A549 (cell line): ENCODE results near the gene FBXO15. TPM values are rescaled to one million over a fixed set of nuclear protein-coding genes. Genes with fewer than 3 reads are reported as not detected.

Source experiments
- ATAC-seq, 2 experiments: fragments of 200-7000 bp in 1 of 2; fragments of >200 bp in 1 of 2; cut with Nextera tagmentation in 1 of 2; cut with Tn5 transposase in 1 of 2; 3 replicates each; pipeline versions ENCODE4 v1.8.0 to v1.9.1; 2018 to 2020; ENCODE audit warnings: mild to moderate bottlenecking in 1 of 2, moderate library complexity in 1 of 2
- CTCF ChIA-PET: fragments of 300-600 bp; sonication (Branson Sonifier 250); formaldehyde crosslinking; extraction: SDS; loops from one replicate; lab custom pipeline; 2021; ENCODE audit warnings: antibody characterized with exemption, inconsistent platforms; lab: Yijun Ruan, JAX
- POLR2A ChIA-PET: fragments of 350-600 bp; formaldehyde crosslinking; extraction: SDS; loops from one replicate; lab custom pipeline; 2021; ENCODE audit warnings: antibody characterized with exemption, inconsistent platforms; lab: Yijun Ruan, JAX
- DNase-seq, 2 experiments: peaks; one replicate each; pipeline versions ENCODE4 v3.0.0 to v3.0.0-alpha.2; 2011 to 2016; ENCODE audit warnings: low read depth in 1 of 2, low spot score in 1 of 2
- FAIRE-seq: peaks from 2 replicates; lab custom pipeline; 2011; peaks lifted over from hg19 to GRCh38; lab: Jason Lieb, UNC
- H3K27ac ChIP-seq, 2 experiments: fragments of >200 bp; sonication (Bioruptor Twin); formaldehyde crosslinking; 3 replicates each; pipeline ENCODE4 v1.5.1; 2016 to 2017
- H3K4me1 ChIP-seq: fragments of >200 bp; sonication (Bioruptor Twin); formaldehyde crosslinking; 3 replicates; pipeline ENCODE4 v1.6.1; 2016
- H3K4me2 ChIP-seq: fragments of >200 bp; sonication (Bioruptor Twin); formaldehyde crosslinking; 3 replicates; pipeline ENCODE4 v1.6.1; 2016
- H3K4me3 ChIP-seq: fragments of >200 bp; sonication (Bioruptor Twin); formaldehyde crosslinking; 3 replicates; pipeline ENCODE4 v1.5.1; 2016
- H3K9me3 ChIP-seq: fragments of >200 bp; sonication (Bioruptor Twin); formaldehyde crosslinking; 3 replicates; pipeline ENCODE4 v1.6.1; 2016
- CBX2 ChIP-seq: fragments of 200-600 bp; sonication (generic); IDR thresholded peaks from 2 replicates; pipeline ENCODE4 v1.6.1; 2016; ENCODE audit warnings: low read depth, mild to moderate bottlenecking, borderline replicate concordance
- EHF ChIP-seq: fragments of 250-450 bp; sonication (Bioruptor Pico); IDR thresholded peaks from 2 replicates; pipeline ENCODE4 v1.5.0; 2020; ENCODE audit warnings: mild to moderate bottlenecking
- EP300 ChIP-seq, 2 experiments: fragments of >200 bp; sonication (Bioruptor Twin); formaldehyde crosslinking; IDR thresholded peaks; 2 replicates in 1 of 2; 3 replicates in 1 of 2; pipeline ENCODE4 v1.6.1; 2016 to 2017
- FOSB ChIP-seq: fragments of 250-450 bp; sonication (Bioruptor Pico); IDR thresholded peaks from 2 replicates; pipeline ENCODE4 v1.5.0; 2020; ENCODE audit warnings: mild to moderate bottlenecking, moderate library complexity
- FOXS1 ChIP-seq: fragments of 250-450 bp; sonication (Bioruptor Pico); IDR thresholded peaks from 2 replicates; pipeline ENCODE4 v1.5.0; 2020; ENCODE audit warnings: mild to moderate bottlenecking, moderate library complexity
- HOXB5 ChIP-seq: fragments of 250-450 bp; sonication (Bioruptor Pico); IDR thresholded peaks from 2 replicates; pipeline ENCODE4 v1.5.0; 2020; ENCODE audit warnings: mild to moderate bottlenecking, moderate library complexity
- JUN ChIP-seq, 2 experiments: fragments of >200 bp; sonication (Bioruptor Twin); formaldehyde crosslinking; IDR thresholded peaks; 2 replicates in 1 of 2; 3 replicates in 1 of 2; pipeline ENCODE4 v1.6.1; 2016 to 2017
- JUNB ChIP-seq: fragments of >200 bp; sonication (Bioruptor Twin); formaldehyde crosslinking; IDR thresholded peaks from 2 replicates; pipeline ENCODE4 v1.6.1; 2016
- PHF8 ChIP-seq: fragments of 200-600 bp; sonication (generic); IDR thresholded peaks from 2 replicates; pipeline ENCODE4 v1.6.1; 2016; ENCODE audit warnings: low read depth, mild to moderate bottlenecking, antibody characterized with exemption, moderate library complexity, borderline replicate concordance
- POLR2A ChIP-seq: IDR thresholded peaks from 2 replicates; pipeline ENCODE4 v1.6.1; 2012; ENCODE audit warnings: mild to moderate bottlenecking, low read length
- POLR2AphosphoS2 ChIP-seq: conservative IDR thresholded peaks from 2 replicates; pipeline ENCODE4 v1.6.1; 2012; ENCODE audit warnings: low read length, improper control_type of control experiment, inconsistent platforms
- RAD21 ChIP-seq, 2 experiments: fragments of >200 bp in 1 of 2; sonication (Bioruptor Twin) in 1 of 2; formaldehyde crosslinking in 1 of 2; IDR thresholded peaks in 1 of 2; conservative IDR thresholded peaks in 1 of 2; 2 replicates in 1 of 2; 3 replicates in 1 of 2; pipeline ENCODE4 v1.6.1; 2012 to 2018; ENCODE audit warnings: inconsistent platforms in 1 of 2
- RARB ChIP-seq: fragments of 250-450 bp; sonication (Bioruptor Pico); IDR thresholded peaks from 2 replicates; pipeline ENCODE4 v1.8.0; 2021; ENCODE audit warnings: mild to moderate bottlenecking, moderate library complexity
- RCOR1 ChIP-seq: fragments of 150-350 bp; IDR thresholded peaks from 2 replicates; pipeline ENCODE4 v1.6.1; 2014; ENCODE audit warnings: antibody characterized with exemption, low read length, low read depth
- RNF2 ChIP-seq: fragments of 200-600 bp; sonication (generic); IDR thresholded peaks from 2 replicates; pipeline ENCODE4 v1.6.1; 2016; ENCODE audit warnings: low read depth, mild to moderate bottlenecking, antibody characterized with exemption, moderate library complexity, borderline replicate concordance
- SMC3 ChIP-seq: fragments of >200 bp; sonication (Bioruptor Twin); formaldehyde crosslinking; IDR thresholded peaks from 3 replicates; pipeline ENCODE4 v1.6.1; 2018; ENCODE audit warnings: inconsistent platforms
- ZFP36 ChIP-seq: fragments of 450-650 bp; IDR thresholded peaks from 2 replicates; pipeline ENCODE4 v1.6.1; 2014; ENCODE audit warnings: borderline replicate concordance; ENCODE audit not compliant: partially characterized antibody
- WGBS: methylation state at CpG from one replicate; pipeline ENCODE4 v1.1.6; 2017; ENCODE audit errors: missing lambda C conversion rate; 5-methylcytosine and 5-hydroxymethylcytosine counted together
- polyA plus RNA-seq, 4 experiments: library from polyadenylated mRNA; depleted of rRNA in 3 of 4; stranded (reverse); fragments of >200 nt; fragmentation: RNase III in 1 of 4; extraction: RNeasy Plus Mini Kit Qiagen cat#74134 plus additional on column Dnase treatment in 1 of 4; gene quantifications; 2 replicates in 3 of 4; 3 replicates in 1 of 4; pipeline ENCODE4 v1.2.3, GENCODE V29; 2011 to 2017
- TF ChIP-seq, protein P1 (sequence below): fragments of 450-650 bp; IDR thresholded peaks from 2 replicates; pipeline ENCODE4 v1.6.1; 2014; ENCODE audit warnings: antibody characterized with exemption
- TF ChIP-seq, protein P2 (sequence below): fragments of >200 bp; sonication (Bioruptor Twin); formaldehyde crosslinking; IDR thresholded peaks from 2 replicates; pipeline ENCODE4 v1.6.1; 2016
- TF ChIP-seq, protein P3 (sequence below): IDR thresholded peaks from 2 replicates; pipeline ENCODE4 v1.6.1; 2012
- TF ChIP-seq, protein P4 (sequence below): IDR thresholded peaks from 2 replicates; pipeline ENCODE4 v1.6.1; 2012; ENCODE audit warnings: low read depth, borderline replicate concordance
- TF ChIP-seq, protein P5 (sequence below): fragments of 250-450 bp; sonication (Bioruptor Pico); IDR thresholded peaks from 2 replicates; pipeline ENCODE4 v1.5.0; 2021; ENCODE audit warnings: mild to moderate bottlenecking, moderate library complexity, borderline replicate concordance
- TF ChIP-seq, protein P6 (sequence below): fragments of 200-600 bp; sonication (generic); IDR thresholded peaks from 2 replicates; pipeline ENCODE4 v1.6.1; 2016; ENCODE audit warnings: antibody characterized with exemption, mild to moderate bottlenecking, moderate library complexity

The FBXO15 gene
- polyA plus RNA-seq, 2 of the 4 experiments (the other 2 are of a cell fraction): 1.3 to 2.3 TPM

GRCh38 chr18:74124642-74125041 is 23.0 kb downstream of the FBXO15 start (continued):
- TF ChIP-seq, protein P1, sequence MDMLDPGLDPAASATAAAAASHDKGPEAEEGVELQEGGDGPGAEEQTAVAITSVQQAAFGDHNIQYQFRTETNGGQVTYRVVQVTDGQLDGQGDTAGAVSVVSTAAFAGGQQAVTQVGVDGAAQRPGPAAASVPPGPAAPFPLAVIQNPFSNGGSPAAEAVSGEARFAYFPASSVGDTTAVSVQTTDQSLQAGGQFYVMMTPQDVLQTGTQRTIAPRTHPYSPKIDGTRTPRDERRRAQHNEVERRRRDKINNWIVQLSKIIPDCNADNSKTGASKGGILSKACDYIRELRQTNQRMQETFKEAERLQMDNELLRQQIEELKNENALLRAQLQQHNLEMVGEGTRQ: no peak
- no peak for TF ChIP-seq ZFP36

DNA sequence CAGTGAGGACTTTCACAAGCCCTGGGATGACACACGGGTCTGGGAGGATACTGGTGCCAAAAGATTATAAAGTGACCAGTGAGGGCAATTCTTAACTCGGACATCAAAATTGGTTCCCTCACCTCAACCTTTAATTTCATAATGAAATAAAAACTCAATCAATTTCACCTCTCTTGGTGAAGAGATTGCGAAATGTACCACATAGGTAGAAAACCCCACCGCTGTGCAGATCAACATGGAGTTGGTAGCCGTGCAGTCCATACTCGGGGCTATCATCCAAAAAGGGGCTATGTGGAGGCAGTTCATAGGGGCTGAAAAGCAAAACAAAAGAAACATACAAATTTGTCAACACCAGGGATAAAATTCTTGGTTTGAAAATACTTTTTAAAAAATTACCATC is 24.4 kb downstream of the FBXO15 start:
- TF ChIP-seq FOSB (CRISPR knock-in tag): no peak
- no peak for TF ChIP-seq POLR2A
- no peak for TF ChIP-seq JUNB
- TF ChIP-seq, protein P2, sequence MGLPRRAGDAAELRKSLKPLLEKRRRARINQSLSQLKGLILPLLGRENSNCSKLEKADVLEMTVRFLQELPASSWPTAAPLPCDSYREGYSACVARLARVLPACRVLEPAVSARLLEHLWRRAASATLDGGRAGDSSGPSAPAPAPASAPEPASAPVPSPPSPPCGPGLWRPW: no peak
- TF ChIP-seq, protein P3, sequence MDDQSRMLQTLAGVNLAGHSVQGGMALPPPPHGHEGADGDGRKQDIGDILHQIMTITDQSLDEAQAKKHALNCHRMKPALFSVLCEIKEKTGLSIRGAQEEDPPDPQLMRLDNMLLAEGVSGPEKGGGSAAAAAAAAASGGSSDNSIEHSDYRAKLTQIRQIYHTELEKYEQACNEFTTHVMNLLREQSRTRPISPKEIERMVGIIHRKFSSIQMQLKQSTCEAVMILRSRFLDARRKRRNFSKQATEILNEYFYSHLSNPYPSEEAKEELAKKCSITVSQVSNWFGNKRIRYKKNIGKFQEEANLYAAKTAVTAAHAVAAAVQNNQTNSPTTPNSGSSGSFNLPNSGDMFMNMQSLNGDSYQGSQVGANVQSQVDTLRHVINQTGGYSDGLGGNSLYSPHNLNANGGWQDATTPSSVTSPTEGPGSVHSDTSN: no peak
- no peak for TF ChIP-seq SMC3
- TF ChIP-seq RARB (CRISPR knock-in tag): no peak
- no peak for TF ChIP-seq EP300 (IDR thresholded peaks at IDR 0.05)
- no peak for TF ChIP-seq CBX2
- no peak for TF ChIP-seq PHF8
- TF ChIP-seq, protein P4, sequence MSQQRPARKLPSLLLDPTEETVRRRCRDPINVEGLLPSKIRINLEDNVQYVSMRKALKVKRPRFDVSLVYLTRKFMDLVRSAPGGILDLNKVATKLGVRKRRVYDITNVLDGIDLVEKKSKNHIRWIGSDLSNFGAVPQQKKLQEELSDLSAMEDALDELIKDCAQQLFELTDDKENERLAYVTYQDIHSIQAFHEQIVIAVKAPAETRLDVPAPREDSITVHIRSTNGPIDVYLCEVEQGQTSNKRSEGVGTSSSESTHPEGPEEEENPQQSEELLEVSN: no peak
- no peak for TF ChIP-seq POLR2AphosphoS2
- TF ChIP-seq RAD21 (conservative IDR thresholded peaks at IDR 0.05 in 1 of 2, IDR thresholded peaks at IDR 0.05 in 1 of 2): no peak
- TF ChIP-seq EHF: no peak
- TF ChIP-seq, protein P5, sequence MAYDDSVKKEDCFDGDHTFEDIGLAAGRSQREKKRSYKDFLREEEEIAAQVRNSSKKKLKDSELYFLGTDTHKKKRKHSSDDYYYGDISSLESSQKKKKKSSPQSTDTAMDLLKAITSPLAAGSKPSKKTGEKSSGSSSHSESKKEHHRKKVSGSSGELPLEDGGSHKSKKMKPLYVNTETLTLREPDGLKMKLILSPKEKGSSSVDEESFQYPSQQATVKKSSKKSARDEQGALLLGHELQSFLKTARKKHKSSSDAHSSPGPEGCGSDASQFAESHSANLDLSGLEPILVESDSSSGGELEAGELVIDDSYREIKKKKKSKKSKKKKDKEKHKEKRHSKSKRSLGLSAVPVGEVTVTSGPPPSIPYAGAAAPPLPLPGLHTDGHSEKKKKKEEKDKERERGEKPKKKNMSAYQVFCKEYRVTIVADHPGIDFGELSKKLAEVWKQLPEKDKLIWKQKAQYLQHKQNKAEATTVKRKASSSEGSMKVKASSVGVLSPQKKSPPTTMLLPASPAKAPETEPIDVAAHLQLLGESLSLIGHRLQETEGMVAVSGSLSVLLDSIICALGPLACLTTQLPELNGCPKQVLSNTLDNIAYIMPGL (CRISPR knock-in tag): no peak
- TF ChIP-seq JUN (IDR thresholded peaks at IDR 0.05): no peak
- TF ChIP-seq HOXB5 (CRISPR knock-in tag): no peak
- TF ChIP-seq, all 56 proteins: peak for 0
- no peaks in the 10 kb centered on the region for H3K9me3 ChIP-seq
- ATAC-seq (no peak), DNase-seq (no peak), FAIRE-seq (no peak)
- ChIA-PET CTCF (no interaction called here), POLR2A (no interaction called here)
- H3K4me1 ChIP-seq: no peaks in the 10 kb centered on the region
- H3K27ac ChIP-seq: no peak overlapping the region
- no peak overlapping the region for H3K4me3 ChIP-seq
- 53% methylated on average over 6 of the region's 6 CpGs for WGBS
- H3K4me2 ChIP-seq: no peak overlapping the region

DNA sequence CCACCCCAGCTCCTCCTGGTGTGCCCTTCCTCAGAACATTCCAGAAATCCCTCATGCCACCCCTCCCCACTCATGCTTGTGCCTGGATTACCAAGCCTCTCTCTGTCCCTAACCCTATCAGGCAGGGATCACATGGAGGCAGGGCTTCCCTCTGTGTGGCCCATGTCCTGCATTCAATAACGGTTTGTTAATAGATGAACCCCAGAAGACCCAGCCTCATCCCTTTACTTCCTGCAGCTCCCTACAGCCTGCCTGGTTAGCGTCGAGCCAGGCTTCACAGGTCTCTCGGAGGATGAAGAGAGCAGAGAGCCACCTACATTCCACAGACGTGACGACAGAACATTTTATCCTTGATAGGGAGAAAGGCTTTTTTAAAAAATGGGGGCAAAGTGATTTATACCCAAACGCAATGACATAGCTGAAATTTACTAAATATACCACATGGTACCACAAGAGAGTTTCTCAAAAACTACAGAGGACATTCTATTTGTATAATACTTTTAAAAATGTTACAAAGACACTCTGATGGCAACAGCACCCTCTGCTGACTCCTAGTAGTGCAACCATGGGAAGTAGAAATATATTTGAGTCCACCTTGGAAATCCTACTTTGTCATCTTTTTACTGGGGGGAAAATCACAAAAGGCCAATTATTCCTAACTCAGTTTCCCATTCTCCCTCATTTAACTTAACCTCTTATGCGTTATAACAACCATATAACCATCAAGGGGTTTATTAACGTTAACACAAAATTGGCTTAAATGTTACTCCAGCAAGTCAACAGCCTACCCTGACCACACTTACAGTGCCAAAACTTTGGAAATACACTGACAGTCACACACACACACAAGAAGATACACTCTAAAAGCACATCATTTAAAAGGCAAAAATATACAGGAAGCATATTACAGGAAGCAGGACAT is 30.7 kb downstream of the FBXO15 start:
- FAIRE-seq (no peak), DNase-seq (peak in 1 of 2 experiments; percentile 21), ATAC-seq (peak in 1 of 2 experiments; percentile 54; a peak in 1 of 6 replicates)
- H3K4me3 ChIP-seq: no peak overlapping the region
- H3K4me2 ChIP-seq: no peak overlapping the region
- no peaks in the 10 kb centered on the region for H3K9me3 ChIP-seq
- no peaks in the 10 kb centered on the region for H3K4me1 ChIP-seq
- ChIA-PET POLR2A (no interaction called here), CTCF (interaction anchor here (0.6 to 1.0 kb wide), 2 partner anchors 16 to 34 kb away, joined by 3 read pairs; no protein-coding TSS in a partner anchor)
- 44% methylated on average over 9 of the region's 9 CpGs for whole genome bisulfite sequencing
- H3K27ac ChIP-seq: no peak overlapping the region
- TF ChIP-seq ZFP36: no peak
- TF ChIP-seq SMC3: peak; percentile 23; the same call in 1 of the 3 replicates
- no peak for TF ChIP-seq RNF2
- TF ChIP-seq FOXS1 (CRISPR knock-in tag): no peak
- no peak for TF ChIP-seq RARB (CRISPR knock-in tag)
- peak; percentile 35 to 51; a peak in 4 of 5 replicates for TF ChIP-seq RAD21 (conservative IDR thresholded peaks at IDR 0.05 in 1 of 2, IDR thresholded peaks at IDR 0.05 in 1 of 2)
- TF ChIP-seq RCOR1: no peak
- TF ChIP-seq, protein P6, sequence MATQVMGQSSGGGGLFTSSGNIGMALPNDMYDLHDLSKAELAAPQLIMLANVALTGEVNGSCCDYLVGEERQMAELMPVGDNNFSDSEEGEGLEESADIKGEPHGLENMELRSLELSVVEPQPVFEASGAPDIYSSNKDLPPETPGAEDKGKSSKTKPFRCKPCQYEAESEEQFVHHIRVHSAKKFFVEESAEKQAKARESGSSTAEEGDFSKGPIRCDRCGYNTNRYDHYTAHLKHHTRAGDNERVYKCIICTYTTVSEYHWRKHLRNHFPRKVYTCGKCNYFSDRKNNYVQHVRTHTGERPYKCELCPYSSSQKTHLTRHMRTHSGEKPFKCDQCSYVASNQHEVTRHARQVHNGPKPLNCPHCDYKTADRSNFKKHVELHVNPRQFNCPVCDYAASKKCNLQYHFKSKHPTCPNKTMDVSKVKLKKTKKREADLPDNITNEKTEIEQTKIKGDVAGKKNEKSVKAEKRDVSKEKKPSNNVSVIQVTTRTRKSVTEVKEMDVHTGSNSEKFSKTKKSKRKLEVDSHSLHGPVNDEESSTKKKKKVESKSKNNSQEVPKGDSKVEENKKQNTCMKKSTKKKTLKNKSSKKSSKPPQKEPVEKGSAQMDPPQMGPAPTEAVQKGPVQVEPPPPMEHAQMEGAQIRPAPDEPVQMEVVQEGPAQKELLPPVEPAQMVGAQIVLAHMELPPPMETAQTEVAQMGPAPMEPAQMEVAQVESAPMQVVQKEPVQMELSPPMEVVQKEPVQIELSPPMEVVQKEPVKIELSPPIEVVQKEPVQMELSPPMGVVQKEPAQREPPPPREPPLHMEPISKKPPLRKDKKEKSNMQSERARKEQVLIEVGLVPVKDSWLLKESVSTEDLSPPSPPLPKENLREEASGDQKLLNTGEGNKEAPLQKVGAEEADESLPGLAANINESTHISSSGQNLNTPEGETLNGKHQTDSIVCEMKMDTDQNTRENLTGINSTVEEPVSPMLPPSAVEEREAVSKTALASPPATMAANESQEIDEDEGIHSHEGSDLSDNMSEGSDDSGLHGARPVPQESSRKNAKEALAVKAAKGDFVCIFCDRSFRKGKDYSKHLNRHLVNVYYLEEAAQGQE: no peak
